ENCODE measurements around the gene AGAP2.

GRCh38 chr12:57729321-57729844 lies 9.2 kb downstream of the AGAP2 start:
- no peak for TF ChIP-seq ZSCAN5A (tag by site-specific recombination; IDR thresholded peaks at IDR 0.05)
- TF ChIP-seq, protein P1, sequence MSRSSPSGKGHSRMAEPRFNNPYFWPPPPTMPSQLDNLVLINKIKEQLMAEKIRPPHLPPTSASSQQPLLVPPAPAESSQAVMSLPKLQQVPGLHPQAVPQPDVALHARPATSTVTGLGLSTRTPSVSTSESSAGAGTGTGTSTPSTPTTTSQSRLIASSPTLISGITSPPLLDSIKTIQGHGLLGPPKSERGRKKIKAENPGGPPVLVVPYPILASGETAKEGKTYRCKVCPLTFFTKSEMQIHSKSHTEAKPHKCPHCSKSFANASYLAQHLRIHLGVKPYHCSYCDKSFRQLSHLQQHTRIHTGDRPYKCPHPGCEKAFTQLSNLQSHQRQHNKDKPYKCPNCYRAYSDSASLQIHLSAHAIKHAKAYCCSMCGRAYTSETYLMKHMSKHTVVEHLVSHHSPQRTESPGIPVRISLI (tag by site-specific recombination; IDR thresholded peaks at IDR 0.05) = no peak
- TF ChIP-seq, protein P2, sequence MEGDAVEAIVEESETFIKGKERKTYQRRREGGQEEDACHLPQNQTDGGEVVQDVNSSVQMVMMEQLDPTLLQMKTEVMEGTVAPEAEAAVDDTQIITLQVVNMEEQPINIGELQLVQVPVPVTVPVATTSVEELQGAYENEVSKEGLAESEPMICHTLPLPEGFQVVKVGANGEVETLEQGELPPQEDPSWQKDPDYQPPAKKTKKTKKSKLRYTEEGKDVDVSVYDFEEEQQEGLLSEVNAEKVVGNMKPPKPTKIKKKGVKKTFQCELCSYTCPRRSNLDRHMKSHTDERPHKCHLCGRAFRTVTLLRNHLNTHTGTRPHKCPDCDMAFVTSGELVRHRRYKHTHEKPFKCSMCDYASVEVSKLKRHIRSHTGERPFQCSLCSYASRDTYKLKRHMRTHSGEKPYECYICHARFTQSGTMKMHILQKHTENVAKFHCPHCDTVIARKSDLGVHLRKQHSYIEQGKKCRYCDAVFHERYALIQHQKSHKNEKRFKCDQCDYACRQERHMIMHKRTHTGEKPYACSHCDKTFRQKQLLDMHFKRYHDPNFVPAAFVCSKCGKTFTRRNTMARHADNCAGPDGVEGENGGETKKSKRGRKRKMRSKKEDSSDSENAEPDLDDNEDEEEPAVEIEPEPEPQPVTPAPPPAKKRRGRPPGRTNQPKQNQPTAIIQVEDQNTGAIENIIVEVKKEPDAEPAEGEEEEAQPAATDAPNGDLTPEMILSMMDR (tag by site-specific recombination; IDR thresholded peaks at IDR 0.05) = no peak
- TF ChIP-seq ZNF704 (tag by site-specific recombination; IDR thresholded peaks at IDR 0.05) = no peak
- TF ChIP-seq HOXA7 (CRISPR knock-in tag; IDR thresholded peaks at IDR 0.05; ENCODE audit: borderline replicate concordance) = no peak
- TF ChIP-seq, protein P3, sequence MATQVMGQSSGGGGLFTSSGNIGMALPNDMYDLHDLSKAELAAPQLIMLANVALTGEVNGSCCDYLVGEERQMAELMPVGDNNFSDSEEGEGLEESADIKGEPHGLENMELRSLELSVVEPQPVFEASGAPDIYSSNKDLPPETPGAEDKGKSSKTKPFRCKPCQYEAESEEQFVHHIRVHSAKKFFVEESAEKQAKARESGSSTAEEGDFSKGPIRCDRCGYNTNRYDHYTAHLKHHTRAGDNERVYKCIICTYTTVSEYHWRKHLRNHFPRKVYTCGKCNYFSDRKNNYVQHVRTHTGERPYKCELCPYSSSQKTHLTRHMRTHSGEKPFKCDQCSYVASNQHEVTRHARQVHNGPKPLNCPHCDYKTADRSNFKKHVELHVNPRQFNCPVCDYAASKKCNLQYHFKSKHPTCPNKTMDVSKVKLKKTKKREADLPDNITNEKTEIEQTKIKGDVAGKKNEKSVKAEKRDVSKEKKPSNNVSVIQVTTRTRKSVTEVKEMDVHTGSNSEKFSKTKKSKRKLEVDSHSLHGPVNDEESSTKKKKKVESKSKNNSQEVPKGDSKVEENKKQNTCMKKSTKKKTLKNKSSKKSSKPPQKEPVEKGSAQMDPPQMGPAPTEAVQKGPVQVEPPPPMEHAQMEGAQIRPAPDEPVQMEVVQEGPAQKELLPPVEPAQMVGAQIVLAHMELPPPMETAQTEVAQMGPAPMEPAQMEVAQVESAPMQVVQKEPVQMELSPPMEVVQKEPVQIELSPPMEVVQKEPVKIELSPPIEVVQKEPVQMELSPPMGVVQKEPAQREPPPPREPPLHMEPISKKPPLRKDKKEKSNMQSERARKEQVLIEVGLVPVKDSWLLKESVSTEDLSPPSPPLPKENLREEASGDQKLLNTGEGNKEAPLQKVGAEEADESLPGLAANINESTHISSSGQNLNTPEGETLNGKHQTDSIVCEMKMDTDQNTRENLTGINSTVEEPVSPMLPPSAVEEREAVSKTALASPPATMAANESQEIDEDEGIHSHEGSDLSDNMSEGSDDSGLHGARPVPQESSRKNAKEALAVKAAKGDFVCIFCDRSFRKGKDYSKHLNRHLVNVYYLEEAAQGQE (tag by site-specific recombination; IDR thresholded peaks at IDR 0.05) = no peak
- TF ChIP-seq ZNF548 (tag by site-specific recombination; IDR thresholded peaks at IDR 0.05) = no peak
- no peak for TF ChIP-seq ZNF157 (tag by site-specific recombination; IDR thresholded peaks at IDR 0.05)
- no peak for TF ChIP-seq KLF7 (tag by site-specific recombination; IDR thresholded peaks at IDR 0.05; ENCODE audit: borderline replicate concordance)
- TF ChIP-seq ZBTB8A (tag by site-specific recombination; IDR thresholded peaks at IDR 0.05) = no peak
- TF ChIP-seq ZNF214 (tag by site-specific recombination; IDR thresholded peaks at IDR 0.05; ENCODE audit: borderline replicate concordance) = no peak
